ENCODE results near the gene TBC1D20.
"Not testable (repeated sequence)": the region's sequence is repeated elsewhere in the genome, so short reads cannot be mapped to it uniquely, and the experiment has no call there.

The TBC1D20 gene

DNA sequence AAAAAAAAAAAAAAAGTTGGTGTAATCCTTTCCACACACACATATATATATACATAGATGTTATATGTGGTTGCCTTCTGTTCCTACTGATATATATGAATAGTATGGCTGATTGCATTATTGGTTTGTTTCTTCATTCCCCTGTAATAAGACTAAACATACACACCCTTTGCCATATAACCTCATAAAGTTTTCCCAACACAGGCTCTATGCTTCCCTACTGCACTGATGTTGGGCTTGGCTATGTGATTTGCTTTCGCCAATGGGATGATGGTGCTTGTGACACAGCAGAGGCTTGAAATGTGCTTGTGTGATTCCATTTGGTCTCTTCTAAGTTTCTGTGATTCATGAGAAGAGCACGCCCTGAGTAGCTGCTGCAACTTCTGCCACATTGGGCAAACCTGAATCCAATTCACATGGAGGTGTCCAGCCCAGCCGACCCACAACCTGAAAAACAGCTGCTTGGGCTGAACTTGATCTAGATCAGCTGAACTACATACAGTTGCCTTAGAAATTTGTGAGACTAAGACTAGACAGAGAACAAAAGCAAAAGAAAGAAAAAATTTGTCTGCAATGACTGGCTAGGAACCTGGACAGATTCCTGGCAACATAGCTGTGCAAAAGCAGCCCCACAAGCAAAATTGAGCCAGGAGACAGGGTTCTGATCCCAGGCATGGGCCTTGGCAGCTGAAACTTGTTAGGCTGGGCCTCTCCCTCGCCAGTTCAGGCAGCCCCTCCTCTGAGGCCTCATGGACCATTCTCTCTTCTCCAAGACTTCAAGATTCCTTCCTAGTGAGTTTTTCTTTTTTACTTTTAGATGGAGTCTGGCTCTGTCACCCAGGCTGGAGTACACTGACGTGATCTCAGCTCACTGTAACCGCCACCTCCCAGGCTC, 13.4 kb upstream of the TBC1D20 start:
- no peak for DNase-seq

GRCh38 chr20:474581-474980, 12.2 kb upstream of the TBC1D20 start:
- no peak for DNase-seq

- DNase-seq: no peak
Measured at GRCh38 chr20:472889-473292, 10.6 kb upstream of the TBC1D20 start.

DNA sequence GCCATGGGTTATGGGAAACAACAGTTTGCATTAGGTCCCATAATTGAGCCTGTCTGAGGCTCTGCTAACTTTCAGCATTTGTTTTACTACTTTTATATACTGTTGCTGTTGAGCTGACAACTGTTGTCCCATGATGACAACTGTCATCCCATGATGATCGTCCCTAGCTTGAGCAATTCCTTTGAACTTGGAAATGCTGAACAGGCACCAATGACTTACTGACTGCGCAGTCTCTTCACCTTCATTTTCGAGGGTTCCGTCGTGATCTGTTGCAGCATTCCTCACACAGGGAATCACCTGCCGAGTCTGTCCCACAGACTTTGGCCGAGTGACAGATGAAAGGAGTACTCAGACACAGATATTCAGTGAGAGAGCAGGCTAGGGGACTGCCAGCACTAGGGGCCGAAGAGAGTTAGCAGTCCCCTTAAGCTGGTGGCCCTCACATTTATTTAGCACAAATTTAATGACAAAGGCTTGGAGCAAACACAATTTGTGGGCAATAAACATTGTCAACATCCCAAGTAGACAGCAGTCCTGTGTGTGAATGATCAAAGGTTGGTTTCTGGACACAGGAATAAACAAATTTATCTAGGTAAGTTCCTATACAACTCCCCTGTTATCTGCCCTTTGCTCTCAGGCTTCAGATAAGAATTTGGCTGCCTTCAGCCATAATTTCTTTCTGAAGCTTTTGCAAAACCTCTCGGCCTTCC, 10.0 kb upstream of the TBC1D20 start:
- no peak for DNase-seq

GRCh38 chr20:469746-470490, 7.6 kb upstream of the TBC1D20 start:
- DNase-seq: no peak

GRCh38 chr20:467755-468154, 5.4 kb upstream of the TBC1D20 start:
- no peak for DNase-seq

- DNase-seq: no peak
Measured at GRCh38 chr20:461254-462198, 807 bp downstream of the TBC1D20 start.

DNA sequence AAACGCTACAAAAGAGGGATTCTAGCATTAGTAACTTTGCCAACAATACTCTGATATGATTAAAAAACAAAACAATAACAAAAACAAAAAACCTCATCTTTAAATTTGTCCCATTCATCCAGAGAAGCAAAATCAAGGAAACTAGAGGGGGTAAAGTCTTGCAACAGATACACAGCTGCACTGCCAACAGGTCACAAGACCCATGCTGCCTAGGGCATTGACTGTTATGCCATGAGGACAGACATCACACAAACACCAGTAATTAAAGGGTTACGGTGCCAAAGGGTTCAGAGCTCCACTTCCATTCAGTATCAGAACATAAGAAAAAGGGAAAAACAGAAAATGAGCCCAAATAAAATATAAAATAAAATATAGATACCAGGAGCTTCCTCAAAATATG, 1.6 kb downstream of the TBC1D20 start:
- DNase-seq: no peak

DNA sequence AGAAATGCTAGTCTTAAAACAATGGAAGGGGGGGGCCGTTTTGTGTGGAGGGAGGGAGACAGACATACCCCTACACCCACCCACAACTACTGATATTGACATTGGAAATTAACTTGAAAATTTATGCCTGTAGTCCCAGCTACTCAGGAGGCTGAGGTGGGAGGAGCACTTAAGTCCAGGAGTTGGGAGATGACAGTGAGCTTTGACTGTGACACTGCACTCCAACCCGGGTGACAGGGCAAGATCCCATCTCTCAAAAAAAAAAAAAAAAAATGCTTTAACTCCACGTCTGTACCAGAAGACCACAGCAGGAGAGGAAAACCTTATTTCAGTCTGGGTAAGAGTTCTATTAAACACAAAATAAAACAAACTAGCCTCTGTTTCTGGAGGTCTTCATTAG, 2.2 kb downstream of the TBC1D20 start:
- DNase-seq: no peak

DNA sequence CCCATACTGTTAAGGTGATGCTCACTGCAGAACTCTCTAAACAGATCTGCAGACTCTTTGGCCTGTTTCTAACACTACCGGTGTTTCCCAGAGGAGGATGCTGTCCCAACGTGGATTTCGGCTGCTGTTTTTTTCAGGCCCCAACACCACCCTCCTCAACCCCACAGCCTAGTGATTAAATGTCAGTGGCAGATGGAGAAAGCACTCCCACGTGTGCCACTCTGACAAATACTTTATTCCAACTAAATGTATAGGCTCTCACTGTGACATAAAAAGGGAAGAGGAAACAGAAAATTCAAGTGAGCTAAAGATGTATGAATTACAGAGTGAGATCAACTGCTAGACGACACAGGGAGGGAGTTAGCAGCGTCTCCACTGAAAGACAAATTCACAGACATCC, 3.6 kb downstream of the TBC1D20 start:
- no peak for DNase-seq

DNA sequence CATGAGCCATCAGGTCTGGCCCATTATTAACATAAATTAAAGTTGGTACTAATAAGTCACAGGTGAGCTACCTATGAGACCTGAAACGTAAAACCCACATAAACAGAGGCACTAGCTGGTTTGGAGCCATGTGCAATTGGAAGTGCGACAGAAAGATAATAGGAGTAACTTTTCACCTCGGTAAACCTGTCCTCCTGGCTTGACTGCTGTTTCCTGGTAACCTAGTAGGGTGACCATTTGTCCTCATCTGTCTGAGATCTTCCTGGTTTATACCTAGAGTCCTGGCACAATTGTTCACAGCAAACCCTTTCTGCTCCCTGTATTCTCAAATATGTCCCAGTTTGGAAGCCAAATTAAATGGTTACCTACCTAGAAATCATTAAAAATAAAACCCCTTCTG, 7.4 kb downstream of the TBC1D20 start:
- no peak for DNase-seq

GRCh38 chr20:452021-452420, 10.3 kb downstream of the TBC1D20 start:
- DNase-seq: not testable (repeated sequence)

GRCh38 chr20:445514-446336, 16.6 kb downstream of the TBC1D20 start:
- DNase-seq: no peak

GRCh38 chr20:444862-445426, 17.4 kb downstream of the TBC1D20 start:
- DNase-seq: no peak

GRCh38 chr20:444117-444516, 18.2 kb downstream of the TBC1D20 start:
- DNase-seq: no peak

DNA sequence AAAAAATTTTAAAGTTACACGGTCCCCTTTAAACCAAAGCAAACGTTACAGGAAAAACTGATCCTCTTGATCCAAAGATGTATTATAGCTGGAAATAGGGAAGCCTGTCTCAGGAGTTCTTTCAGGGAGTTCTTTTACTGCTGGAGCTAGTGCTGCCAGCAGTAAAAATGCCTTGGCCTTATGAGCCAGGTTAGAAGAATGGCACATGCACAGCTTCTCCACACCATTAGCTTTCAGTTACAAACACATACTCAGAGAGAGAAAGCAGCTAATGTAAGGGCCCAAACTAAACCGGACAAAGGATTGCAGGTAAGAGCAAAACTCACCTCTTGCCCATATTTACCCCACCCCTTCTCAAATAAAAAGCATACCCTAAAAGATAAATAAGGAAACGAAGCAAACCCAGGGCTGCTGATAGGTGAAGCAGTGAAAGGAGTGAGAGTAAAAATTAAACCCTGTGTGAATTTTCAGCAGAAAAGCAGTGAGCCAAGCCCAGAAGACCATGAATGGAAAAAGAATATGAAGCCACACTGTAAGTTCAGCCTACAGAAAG, 19.0 kb downstream of the TBC1D20 start:
- no peak for DNase-seq

DNA sequence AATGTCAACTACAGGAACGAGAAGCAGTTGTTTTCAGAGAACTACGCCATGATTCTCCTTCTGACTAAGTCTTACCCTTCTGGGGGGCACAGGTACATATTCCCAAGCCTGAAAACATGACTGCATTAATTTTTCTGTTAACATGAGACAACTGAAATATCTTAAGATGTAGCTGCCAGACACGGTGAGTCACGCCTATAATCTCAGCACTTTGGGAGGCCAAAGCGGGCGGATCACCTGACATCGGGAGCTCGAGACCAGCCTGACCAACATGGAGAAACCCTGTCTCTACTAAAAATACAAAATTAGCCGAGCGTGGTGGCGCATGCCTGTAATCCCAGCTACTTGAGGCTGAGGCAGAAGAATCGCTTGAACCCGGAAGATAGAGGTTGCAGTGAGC, 21.7 kb downstream of the TBC1D20 start:
- no peak for DNase-seq

DNA sequence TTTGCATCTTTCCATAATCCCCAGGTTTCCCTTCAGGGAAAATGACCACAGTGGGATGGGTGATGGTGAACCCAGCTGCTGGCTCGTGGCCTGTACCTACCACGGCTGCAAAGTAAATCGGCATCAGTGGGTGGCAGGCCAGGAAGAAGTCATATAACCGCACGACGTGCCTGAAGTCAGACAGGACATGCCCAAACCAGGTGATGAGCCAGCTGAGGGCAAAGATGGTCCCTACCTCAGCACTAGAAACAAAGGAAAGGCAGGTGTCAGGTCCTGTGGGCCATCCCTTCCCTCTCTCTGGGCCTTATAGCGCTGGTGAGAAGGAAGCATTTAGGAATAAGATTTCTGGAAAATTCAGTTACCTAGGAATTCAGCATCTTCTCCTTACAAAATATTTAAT, 22.2 kb downstream of the TBC1D20 start:
- no peak for DNase-seq

GRCh38 chr20:438571-439469, 23.5 kb downstream of the TBC1D20 start:
- no peak for DNase-seq
